HG02623 (cell line): ENCODE measurements around the gene BLTP1.
"Not testable (repeated sequence)": the region's sequence is repeated elsewhere in the genome, so short reads cannot be mapped to it uniquely, and the experiment has no call there.

Experiments used
- ATAC-seq: cut with Tn5 transposase; IDR thresholded peaks from one replicate; pipeline ENCODE4 v1.9.1; 2021; ENCODE audit warnings: moderate library complexity; ENCODE audit not compliant: unreplicated experiment

The BLTP1 gene

GRCh38 chr4:122151982-122152710, at the start of gene BLTP1:
Gene BLTP1 (plus strand): TSS chr4:122152331. CDS start chr4:122170648, 18,317 bp downstream.
- peak; percentile 95 for ATAC-seq

GRCh38 chr4:122104184-122104583, 47.9 kb upstream of the BLTP1 start:
- no peak for ATAC-seq

- ATAC-seq = no peak
These were observed 44.5 kb upstream of the BLTP1 start for GRCh38 chr4:122107680-122108079.

- ATAC-seq = not testable (repeated sequence)
These were observed 41.8 kb upstream of the BLTP1 start for GRCh38 chr4:122110304-122110703.

- ATAC-seq = no peak
These were observed 34.4 kb upstream of the BLTP1 start for GRCh38 chr4:122117743-122118142.

- ATAC-seq = no peak
These were observed 33.9 kb upstream of the BLTP1 start for GRCh38 chr4:122118243-122118642.

- ATAC-seq = no peak
These were observed 32.4 kb upstream of the BLTP1 start for GRCh38 chr4:122119739-122120138.

- ATAC-seq = no peak
These were observed 30.5 kb upstream of the BLTP1 start for GRCh38 chr4:122121593-122121992.

- ATAC-seq = no peak
These were observed 30.0 kb upstream of the BLTP1 start for GRCh38 chr4:122122083-122122482.

- ATAC-seq = no peak
These were observed 23.1 kb upstream of the BLTP1 start for GRCh38 chr4:122129061-122129460.

GRCh38 chr4:122131562-122132157, 20.5 kb upstream of the BLTP1 start:
- ATAC-seq = peak; percentile 55

- no peak for ATAC-seq
These were observed 19.2 kb upstream of the BLTP1 start for GRCh38 chr4:122132891-122133290.

- no peak for ATAC-seq
These were observed 13.0 kb upstream of the BLTP1 start for GRCh38 chr4:122139139-122139538.

- ATAC-seq = no peak
These were observed 11.3 kb upstream of the BLTP1 start for GRCh38 chr4:122140834-122141233.

GRCh38 chr4:122142687-122143086, 9.4 kb upstream of the BLTP1 start:
- ATAC-seq = no peak

GRCh38 chr4:122146652-122147051, 5.5 kb upstream of the BLTP1 start:
- ATAC-seq = no peak

- no peak for ATAC-seq
These were observed 1.2 kb upstream of the BLTP1 start for GRCh38 chr4:122150931-122151330.

- peak; percentile 22 for ATAC-seq
These were observed 638 bp downstream of the BLTP1 start for GRCh38 chr4:122152711-122153226.

- ATAC-seq = no peak
These were observed 4.7 kb downstream of the BLTP1 start for GRCh38 chr4:122156819-122157218.

- no peak for ATAC-seq
These were observed 11.2 kb downstream of the BLTP1 start for GRCh38 chr4:122163301-122163700.

GRCh38 chr4:122163767-122164166, 11.6 kb downstream of the BLTP1 start:
- no peak for ATAC-seq

GRCh38 chr4:122167369-122167768, 15.2 kb downstream of the BLTP1 start:
- ATAC-seq = no peak
